Measurements from ENCODE around the gene PLCL1. TPM values are rescaled to one million over a fixed set of nuclear protein-coding genes. Genes with fewer than 3 reads are reported as not detected.

Gene PLCL1
- total RNA-seq, 1 experiment from 2014 or later = 0.07 TPM

DNA sequence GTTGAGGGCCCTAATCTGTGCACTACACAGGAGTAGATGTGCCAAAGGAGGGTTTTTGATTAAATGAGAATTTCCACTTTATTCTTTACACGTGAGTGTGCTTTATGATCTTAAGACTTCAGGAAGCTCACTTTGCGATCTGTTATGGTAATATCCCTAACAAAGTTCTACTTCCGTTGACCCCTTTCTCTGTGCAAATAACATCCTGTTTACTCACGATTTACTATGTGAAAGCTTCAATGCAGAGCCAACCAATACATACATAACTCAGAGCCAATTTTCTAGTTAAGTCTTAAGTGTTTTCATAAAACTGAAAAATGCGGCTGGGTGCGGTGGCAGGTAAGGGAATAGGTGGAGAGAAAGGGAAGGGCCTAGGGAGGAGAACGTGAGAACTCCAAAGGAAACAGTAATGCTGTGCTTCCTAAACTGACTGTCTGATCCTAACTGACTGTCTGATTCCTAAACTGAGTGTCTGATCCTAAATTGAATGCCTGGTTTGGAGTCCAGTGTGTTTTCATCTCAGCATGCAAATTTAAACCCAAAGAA is 87.6 kb downstream of the PLCL1 start:
- intact Hi-C loops (cut with micrococcal nuclease; ENCODE audit: unreplicated experiment) = no loop called here
- DNase-seq = no peak
- H3K27ac Mint-ChIP-seq (ENCODE audit: unreplicated experiment) = no peak overlapping the region
- H3K36me3 Mint-ChIP-seq (ENCODE audit: insufficient read depth, unreplicated experiment) = no peaks in the 10 kb centered on the region
- TF ChIP-seq, protein P1, sequence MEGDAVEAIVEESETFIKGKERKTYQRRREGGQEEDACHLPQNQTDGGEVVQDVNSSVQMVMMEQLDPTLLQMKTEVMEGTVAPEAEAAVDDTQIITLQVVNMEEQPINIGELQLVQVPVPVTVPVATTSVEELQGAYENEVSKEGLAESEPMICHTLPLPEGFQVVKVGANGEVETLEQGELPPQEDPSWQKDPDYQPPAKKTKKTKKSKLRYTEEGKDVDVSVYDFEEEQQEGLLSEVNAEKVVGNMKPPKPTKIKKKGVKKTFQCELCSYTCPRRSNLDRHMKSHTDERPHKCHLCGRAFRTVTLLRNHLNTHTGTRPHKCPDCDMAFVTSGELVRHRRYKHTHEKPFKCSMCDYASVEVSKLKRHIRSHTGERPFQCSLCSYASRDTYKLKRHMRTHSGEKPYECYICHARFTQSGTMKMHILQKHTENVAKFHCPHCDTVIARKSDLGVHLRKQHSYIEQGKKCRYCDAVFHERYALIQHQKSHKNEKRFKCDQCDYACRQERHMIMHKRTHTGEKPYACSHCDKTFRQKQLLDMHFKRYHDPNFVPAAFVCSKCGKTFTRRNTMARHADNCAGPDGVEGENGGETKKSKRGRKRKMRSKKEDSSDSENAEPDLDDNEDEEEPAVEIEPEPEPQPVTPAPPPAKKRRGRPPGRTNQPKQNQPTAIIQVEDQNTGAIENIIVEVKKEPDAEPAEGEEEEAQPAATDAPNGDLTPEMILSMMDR (IDR thresholded peaks at IDR 0.05; ENCODE audit: unreplicated experiment) = no peak
- H3K4me1 Mint-ChIP-seq (ENCODE audit: low read depth, unreplicated experiment) = no peaks in the 10 kb centered on the region
- H3K27me3 Mint-ChIP-seq (ENCODE audit: unreplicated experiment) = no peaks in the 10 kb centered on the region
- H3K4me3 Mint-ChIP-seq (ENCODE audit: low read depth, unreplicated experiment) = no peak overlapping the region
- no peaks in the 10 kb centered on the region for H3K9me3 Mint-ChIP-seq (ENCODE audit: low read depth, unreplicated experiment)
- BruUV-seq (replicated peaks) = no TSS peak
- CTCF ChIA-PET = no interaction called here

DNA sequence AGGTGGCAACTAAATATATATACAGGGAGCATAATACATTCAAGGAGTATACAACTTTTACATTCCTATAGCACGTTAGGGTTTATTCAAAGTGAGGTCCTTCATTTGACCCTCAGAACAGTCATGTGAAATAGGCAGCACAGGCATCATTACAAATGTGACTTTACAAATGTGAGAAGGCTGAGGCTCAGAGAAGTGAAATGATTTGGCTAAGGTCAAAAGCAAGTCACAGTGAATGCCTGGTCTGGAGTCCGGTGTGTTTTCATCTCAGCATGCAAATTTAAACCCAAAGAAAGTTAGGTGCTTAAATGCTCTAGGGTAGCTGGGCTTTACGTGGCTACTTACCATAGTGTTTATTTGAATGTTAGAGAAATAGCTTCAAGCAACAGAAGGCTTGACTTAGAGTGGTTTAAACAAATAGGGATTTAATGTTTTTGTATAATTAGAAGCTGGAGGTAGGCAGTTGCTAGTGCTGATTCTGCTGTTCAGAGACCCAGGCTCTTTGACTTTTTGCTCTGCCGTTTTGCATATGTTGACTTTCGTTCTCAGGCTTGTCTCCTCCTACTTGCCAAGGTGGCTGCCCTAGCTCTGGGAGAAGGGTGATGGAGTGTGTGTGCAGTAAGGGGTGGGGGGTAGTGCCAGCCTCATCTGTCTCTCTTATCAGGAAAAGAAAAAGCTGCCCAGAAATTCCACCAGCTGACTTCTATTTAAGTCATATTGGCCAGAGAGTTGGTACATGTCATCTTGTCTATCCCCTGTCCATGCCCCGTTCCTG is 89.2 kb downstream of the PLCL1 start:
- H3K4me1 Mint-ChIP-seq (ENCODE audit: low read depth, unreplicated experiment) = no peaks in the 10 kb centered on the region
- intact Hi-C loops (cut with micrococcal nuclease; ENCODE audit: unreplicated experiment) = no loop called here
- DNase-seq = no peak
- BruUV-seq (replicated peaks) = no TSS peak
- CTCF ChIA-PET = no interaction called here
- no peaks in the 10 kb centered on the region for H3K9me3 Mint-ChIP-seq (ENCODE audit: low read depth, unreplicated experiment)
- H3K27me3 Mint-ChIP-seq (ENCODE audit: unreplicated experiment) = no peaks in the 10 kb centered on the region
- TF ChIP-seq, protein P1 (IDR thresholded peaks at IDR 0.05; ENCODE audit: unreplicated experiment) = no peak
- H3K27ac Mint-ChIP-seq (ENCODE audit: unreplicated experiment) = no peak overlapping the region
- no peak overlapping the region for H3K4me3 Mint-ChIP-seq (ENCODE audit: low read depth, unreplicated experiment)
- H3K36me3 Mint-ChIP-seq (ENCODE audit: insufficient read depth, unreplicated experiment) = no peaks in the 10 kb centered on the region

DNA sequence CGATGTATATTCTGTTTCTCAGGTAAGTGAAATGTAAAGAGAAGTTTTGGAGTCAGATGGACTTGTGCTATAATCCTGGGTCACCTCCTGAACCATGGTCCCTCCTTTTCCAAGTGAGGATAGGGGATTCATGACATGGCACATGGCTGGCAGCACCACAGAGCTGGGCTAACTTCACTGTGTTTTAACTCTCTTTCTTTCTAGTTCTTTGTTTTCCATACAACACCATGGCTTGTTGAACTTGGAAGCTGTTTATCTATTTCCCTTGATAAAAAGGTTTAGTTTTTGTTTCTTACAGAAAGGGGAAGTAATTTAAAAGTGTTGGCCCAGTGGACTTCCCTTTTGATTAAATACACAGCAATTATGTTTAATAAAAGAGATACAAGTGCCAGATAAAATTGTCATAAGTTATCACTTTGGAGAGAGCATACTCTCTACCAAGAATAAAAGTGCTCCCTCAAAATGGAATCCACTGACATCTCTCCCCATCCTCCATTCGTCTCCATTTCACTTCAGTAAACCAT is 90.4 kb downstream of the PLCL1 start:
- CTCF ChIA-PET = no interaction called here
- TF ChIP-seq, protein P1 (IDR thresholded peaks at IDR 0.05; ENCODE audit: unreplicated experiment) = no peak
- Mint-ChIP-seq H3K4me3 (ENCODE audit: low read depth, unreplicated experiment) (no peak overlapping the region), H3K27me3 (ENCODE audit: unreplicated experiment) (no peaks in the 10 kb centered on the region), H3K9me3 (ENCODE audit: low read depth, unreplicated experiment) (no peaks in the 10 kb centered on the region), H3K36me3 (ENCODE audit: insufficient read depth, unreplicated experiment) (no peaks in the 10 kb centered on the region), H3K4me1 (ENCODE audit: low read depth, unreplicated experiment) (no peaks in the 10 kb centered on the region), H3K27ac (ENCODE audit: unreplicated experiment) (no peak overlapping the region)
- no peak for DNase-seq
- no TSS peak for BruUV-seq (replicated peaks)
- intact Hi-C loops (cut with micrococcal nuclease; ENCODE audit: unreplicated experiment) = no loop called here

GRCh38 chr2:197897960-197898678 is 93.7 kb downstream of the PLCL1 start:
- no peaks in the 10 kb centered on the region for H3K36me3 Mint-ChIP-seq (ENCODE audit: insufficient read depth, unreplicated experiment)
- H3K27me3 Mint-ChIP-seq (ENCODE audit: unreplicated experiment) = no peaks in the 10 kb centered on the region
- no peak overlapping the region for H3K4me3 Mint-ChIP-seq (ENCODE audit: low read depth, unreplicated experiment)
- no peaks in the 10 kb centered on the region for H3K4me1 Mint-ChIP-seq (ENCODE audit: low read depth, unreplicated experiment)
- H3K9me3 Mint-ChIP-seq (ENCODE audit: low read depth, unreplicated experiment) = no peaks in the 10 kb centered on the region
- TF ChIP-seq, protein P1 (IDR thresholded peaks at IDR 0.05; ENCODE audit: unreplicated experiment) = no peak
- intact Hi-C loops (cut with micrococcal nuclease; ENCODE audit: unreplicated experiment) = no loop called here
- BruUV-seq (replicated peaks) = no TSS peak
- no peak overlapping the region for H3K27ac Mint-ChIP-seq (ENCODE audit: unreplicated experiment)
- CTCF ChIA-PET = no interaction called here
- no peak for DNase-seq

All from Calu3 (cell line).